Anterior cingulate cortex (tissue), 58 donors: ENCODE data around the gene SLC4A7.
"Not testable (repeated sequence)": the region's sequence is repeated elsewhere in the genome, so short reads cannot be mapped to it uniquely, and the experiment has no call there.

ENCODE experiments used
- DNase-seq, 58 donors: peaks; one replicate each; lab custom pipeline; 2025; lab: John Stamatoyannopoulos, UW

The SLC4A7 gene

GRCh38 chr3:27484015-27484844 lies at the start of gene SLC4A7:
Gene SLC4A7, minus strand, starts transcription at chr3:27484384. Its CDS starts 258 bp downstream, at chr3:27484126.
- DNase-seq = peak; percentile 84 to 99 (median 97)

GRCh38 chr3:27533261-27533607 lies 49.0 kb upstream of the SLC4A7 start:
- DNase-seq = peak in 1 of 58 donors; percentile 6

GRCh38 chr3:27532426-27533260 lies 48.5 kb upstream of the SLC4A7 start:
- no peak for DNase-seq

- DNase-seq = not testable (repeated sequence)
Measured at GRCh38 chr3:27531193-27531751, 47.1 kb upstream of the SLC4A7 start.

- no peak for DNase-seq
Measured at GRCh38 chr3:27528791-27529190, 44.6 kb upstream of the SLC4A7 start.

GRCh38 chr3:27526614-27527315 lies 42.6 kb upstream of the SLC4A7 start:
- DNase-seq = no peak

GRCh38 chr3:27521872-27522265 lies 37.7 kb upstream of the SLC4A7 start:
- no peak for DNase-seq

- no peak for DNase-seq
Measured at GRCh38 chr3:27521179-27521871, 37.1 kb upstream of the SLC4A7 start.

- no peak for DNase-seq
Measured at GRCh38 chr3:27511724-27512422, 27.7 kb upstream of the SLC4A7 start.

GRCh38 chr3:27509376-27509775 lies 25.2 kb upstream of the SLC4A7 start:
- no peak for DNase-seq

- DNase-seq = no peak
Measured at GRCh38 chr3:27508424-27508823, 24.2 kb upstream of the SLC4A7 start.

GRCh38 chr3:27507515-27508266 lies 23.5 kb upstream of the SLC4A7 start:
- DNase-seq = peak in 1 of 58 donors; percentile 7

GRCh38 chr3:27507111-27507510 lies 22.9 kb upstream of the SLC4A7 start:
- DNase-seq = no peak

- DNase-seq = no peak
Measured at GRCh38 chr3:27504749-27505148, 20.6 kb upstream of the SLC4A7 start.

GRCh38 chr3:27503526-27503925 lies 19.3 kb upstream of the SLC4A7 start:
- no peak for DNase-seq

- DNase-seq = no peak
Measured at GRCh38 chr3:27501759-27502158, 17.6 kb upstream of the SLC4A7 start.

GRCh38 chr3:27500986-27501385 lies 16.8 kb upstream of the SLC4A7 start:
- DNase-seq = no peak

GRCh38 chr3:27500035-27500434 lies 15.9 kb upstream of the SLC4A7 start:
- no peak for DNase-seq

- no peak for DNase-seq
Measured at GRCh38 chr3:27494784-27495183, 10.6 kb upstream of the SLC4A7 start.
